ENCODE data around the gene CDK2AP2.

Gene CDK2AP2

DNA sequence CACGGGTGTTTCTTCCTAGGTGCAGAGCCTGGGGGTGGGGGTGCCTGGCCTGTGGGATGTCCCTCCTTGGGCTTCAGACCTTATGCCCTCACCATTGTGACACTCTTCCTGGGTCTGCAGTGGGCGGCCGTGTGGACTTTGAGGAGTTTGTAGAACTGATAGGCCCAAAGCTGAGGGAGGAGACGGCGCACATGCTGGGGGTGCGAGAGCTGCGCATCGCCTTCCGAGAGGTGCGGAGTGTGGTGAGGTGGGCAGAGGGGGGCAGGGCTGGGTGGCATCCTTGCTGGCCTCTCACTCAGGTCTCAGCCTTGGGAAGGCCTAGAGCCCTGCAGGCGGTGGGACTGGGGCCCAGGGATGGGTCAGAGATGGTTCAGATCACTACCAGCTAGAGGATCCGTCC is 50.5 kb downstream of the CDK2AP2 start:
- no peak for TF ChIP-seq CTCF (IDR thresholded peaks at IDR 0.05; ENCODE audit: low read depth, low read length)
- no peak for DNase-seq (ENCODE audit: low read depth, low spot score)
- in situ Hi-C loops (cut with HindIII; ENCODE audit: low sequenced_read_pairs): no loop called here
- no peak overlapping the region for H3K4me3 ChIP-seq (ENCODE audit: low read depth, low read length)
